SU-DHL-6 (cell line): ENCODE results near the gene OSR1.

Experiments
- H2AFZ ChIP-seq: fragments of 200-600 bp; sonication (generic); 2 replicates; pipeline ENCODE4 v1.6.1; 2014; ENCODE audit warnings: low read depth, mild to moderate bottlenecking, moderate library complexity, mixed read lengths, antibody characterized with exemption, low read length; ENCODE audit not compliant: severe bottlenecking
- H3F3A ChIP-seq: fragments of 200-600 bp; shearing (Covaris generic); 2 replicates; pipeline ENCODE4 v1.6.0; 2016; ENCODE audit warnings: antibody characterized with exemption, mild to moderate bottlenecking; ENCODE audit not compliant: insufficient read depth
- H3K27ac ChIP-seq: fragments of 200-600 bp; sonication (generic); 2 replicates; pipeline ENCODE4 v1.5.1; 2016; ENCODE audit warnings: low read depth, mild to moderate bottlenecking, low read length, moderate library complexity, mixed read lengths
- H3K27me3 ChIP-seq: fragments of 200-600 bp; sonication (generic), shearing (Covaris generic); 2 replicates; pipeline ENCODE4 v1.6.0; 2014; ENCODE audit warnings: mild to moderate bottlenecking, low read length
- H3K36me3 ChIP-seq: fragments of 200-600 bp; sonication (generic); 2 replicates; pipeline ENCODE4 v1.6.1; 2014; ENCODE audit warnings: mild to moderate bottlenecking, low read length, mixed read lengths
- H3K4me2 ChIP-seq: fragments of 300-600, 200-600 bp; shearing (Covaris generic), sonication (generic); 2 replicates; pipeline ENCODE4 v1.6.0; 2014; ENCODE audit warnings: low read length, low read depth, mild to moderate bottlenecking; ENCODE audit not compliant: poor library complexity, severe bottlenecking
- H3K4me3 ChIP-seq: fragments of 200-600 bp; sonication (generic); 2 replicates; pipeline ENCODE4 v1.5.1; 2014; ENCODE audit warnings: antibody characterized with exemption, low read length, mild to moderate bottlenecking, mixed read lengths; ENCODE audit not compliant: insufficient read depth, poor library complexity, severe bottlenecking
- H3K79me2 ChIP-seq: fragments of 200-600 bp; sonication (generic); 2 replicates; pipeline ENCODE4 v1.6.1; 2014; ENCODE audit warnings: mild to moderate bottlenecking, low read length, moderate library complexity; ENCODE audit not compliant: insufficient read depth
- H3K9ac ChIP-seq: fragments of 200-600 bp; sonication (generic); 2 replicates; pipeline ENCODE4 v1.7.0; 2014; ENCODE audit warnings: mild to moderate bottlenecking, low read length
- H3K9me2 ChIP-seq: fragments of 200-600 bp; sonication (generic); replicated peaks from 2 replicates; pipeline ENCODE4 v1.6.1; 2014; ENCODE audit warnings: low read length; ENCODE audit not compliant: insufficient read depth
- H3K9me3 ChIP-seq: fragments of 200-600 bp; sonication (generic); 2 replicates; pipeline ENCODE4 v1.6.1; 2014; ENCODE audit warnings: low read length, mixed read lengths; ENCODE audit not compliant: insufficient read depth
- H4K20me1 ChIP-seq: fragments of 200-600 bp; sonication (generic); 2 replicates; pipeline ENCODE4 v1.6.1; 2014; ENCODE audit warnings: low read depth, mild to moderate bottlenecking, antibody characterized with exemption, low read length, moderate library complexity, mixed read lengths
- CTCF ChIP-seq: fragments of 200-600 bp; sonication (generic); IDR thresholded peaks from one replicate; pipeline ENCODE4 v1.5.1; 2017; ENCODE audit warnings: antibody characterized with exemption, mild to moderate bottlenecking, low read length, moderate library complexity; ENCODE audit not compliant: insufficient read depth, poor library complexity, severe bottlenecking
- EZH2phosphoT487 ChIP-seq: fragments of 200-600 bp; sonication (generic), shearing (Covaris generic); conservative IDR thresholded peaks from 2 replicates; pipeline ENCODE4 v1.6.1; 2018; ENCODE audit warnings: mild to moderate bottlenecking, antibody characterized with exemption, low read length, moderate library complexity, mixed read lengths

Gene OSR1

GRCh38 chr2:19371996-19372582, 13.7 kb upstream of the OSR1 start:
- no peak overlapping the region for H2AFZ ChIP-seq
- H3K4me2 ChIP-seq, result no peak overlapping the region
- no peaks in the 10 kb centered on the region for H3K79me2 ChIP-seq
- no peaks in the 10 kb centered on the region for H3K9me2 ChIP-seq
- no peak overlapping the region for H3K9ac ChIP-seq
- no peak overlapping the region for H3K4me3 ChIP-seq
- no peak for TF ChIP-seq CTCF
- TF ChIP-seq EZH2phosphoT487, result no peak
- H3K27me3 ChIP-seq, result no peaks in the 10 kb centered on the region
- H3K9me3 ChIP-seq, result no peaks in the 10 kb centered on the region
- no peaks in the 10 kb centered on the region for H3K36me3 ChIP-seq
- H3K27ac ChIP-seq, result no peak overlapping the region
- H4K20me1 ChIP-seq, result no peaks in the 10 kb centered on the region
- no peaks in the 10 kb centered on the region for H3F3A ChIP-seq

DNA sequence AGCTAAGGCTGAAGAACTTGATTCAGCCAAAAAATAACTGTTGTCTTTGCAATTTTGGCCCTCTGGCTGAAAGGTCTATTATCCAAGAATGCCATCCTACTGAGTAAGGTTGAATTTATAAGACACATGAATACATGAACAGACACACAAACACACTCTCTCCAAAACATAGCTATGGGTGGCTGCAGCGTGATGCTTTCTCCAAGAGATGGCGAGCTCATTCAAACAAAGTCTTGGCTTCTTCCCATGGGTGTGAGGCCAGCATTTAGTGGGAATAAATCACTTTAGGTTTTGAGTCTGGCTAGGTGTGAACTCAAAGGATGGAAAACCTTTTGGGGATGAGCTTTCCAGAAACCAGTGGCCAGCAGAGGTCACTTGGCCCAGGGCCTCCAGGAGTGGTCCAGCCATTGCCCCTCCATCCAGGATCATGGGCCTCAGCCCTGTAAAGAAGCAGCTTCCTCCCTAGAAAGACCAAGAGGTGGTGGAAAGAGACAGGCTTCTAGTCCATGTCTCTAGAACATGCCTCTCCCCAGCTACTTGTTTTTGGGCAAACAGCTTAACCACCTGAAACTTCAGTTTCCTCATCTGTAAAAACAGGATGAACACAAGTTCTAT, 11.0 kb upstream of the OSR1 start:
- no peak overlapping the region for H2AFZ ChIP-seq
- H4K20me1 ChIP-seq, result no peaks in the 10 kb centered on the region
- H3K4me3 ChIP-seq, result no peak overlapping the region
- H3K4me2 ChIP-seq, result no peak overlapping the region
- no peaks in the 10 kb centered on the region for H3K36me3 ChIP-seq
- H3F3A ChIP-seq, result no peaks in the 10 kb centered on the region
- TF ChIP-seq CTCF (no peak), EZH2phosphoT487 (no peak)
- H3K9ac ChIP-seq, result no peak overlapping the region
- H3K27ac ChIP-seq, result no peak overlapping the region
- no peaks in the 10 kb centered on the region for H3K27me3 ChIP-seq
- no peaks in the 10 kb centered on the region for H3K9me2 ChIP-seq
- no peaks in the 10 kb centered on the region for H3K9me3 ChIP-seq
- no peaks in the 10 kb centered on the region for H3K79me2 ChIP-seq

DNA sequence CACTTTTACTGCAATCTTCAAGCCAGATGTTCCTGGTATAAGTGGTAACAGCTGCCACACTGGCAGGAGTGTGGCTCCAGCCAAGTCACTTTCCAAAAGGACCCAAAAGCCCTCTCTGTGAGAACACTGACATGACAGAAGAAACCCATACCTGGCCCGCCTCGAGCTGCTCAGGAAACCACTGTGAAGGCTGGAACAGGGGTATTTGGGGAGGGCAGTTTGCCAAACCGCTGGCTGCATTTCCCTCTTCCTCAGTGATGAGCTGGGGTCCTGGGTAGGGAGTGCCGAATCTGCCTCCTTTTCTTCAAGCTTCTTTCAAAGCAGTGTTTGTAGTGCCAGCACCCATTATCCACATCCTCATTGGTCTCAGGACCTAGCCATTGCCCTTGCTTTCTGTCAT, 10.3 kb upstream of the OSR1 start:
- H2AFZ ChIP-seq, result no peak overlapping the region
- H3K36me3 ChIP-seq, result no peaks in the 10 kb centered on the region
- no peaks in the 10 kb centered on the region for H3K79me2 ChIP-seq
- no peaks in the 10 kb centered on the region for H4K20me1 ChIP-seq
- H3K9ac ChIP-seq, result no peak overlapping the region
- H3K27me3 ChIP-seq, result no peaks in the 10 kb centered on the region
- H3K27ac ChIP-seq, result no peak overlapping the region
- no peak for TF ChIP-seq CTCF
- H3K4me3 ChIP-seq, result no peak overlapping the region
- no peaks in the 10 kb centered on the region for H3K9me3 ChIP-seq
- no peaks in the 10 kb centered on the region for H3F3A ChIP-seq
- no peak overlapping the region for H3K4me2 ChIP-seq
- H3K9me2 ChIP-seq, result no peaks in the 10 kb centered on the region
